K562 (cell line): ENCODE data around the gene GCN1. TPM values are rescaled to one million over a fixed set of nuclear protein-coding genes. Genes with fewer than 3 reads are reported as not detected.

Experiments
- BCOR ChIP-seq: fragments of 450-650 bp; IDR thresholded peaks from 2 replicates; pipeline ENCODE4 v1.6.1; 2016
- CTBP1 ChIP-seq: fragments of 450-650 bp; IDR thresholded peaks from 2 replicates; pipeline ENCODE4 v1.6.1; 2016; ENCODE audit warnings: borderline replicate concordance
- KLF13 ChIP-seq: fragments of 450-650 bp; IDR thresholded peaks from 2 replicates; pipeline ENCODE4 v1.6.1; 2016; ENCODE audit warnings: missing genetic modification characterization, low read depth, mild to moderate bottlenecking, missing compliant biosample characterization, moderate library complexity, borderline replicate concordance
- NFRKB ChIP-seq: fragments of 450-650 bp; IDR thresholded peaks from 2 replicates; pipeline ENCODE4 v1.6.1; 2016; ENCODE audit warnings: low read depth
- POLR2A ChIP-seq: fragments of 450-650 bp; conservative IDR thresholded peaks from 2 replicates; pipeline ENCODE4 v1.6.1; 2016
- SUPT5H ChIP-seq: fragments of 450-650 bp; IDR thresholded peaks from 2 replicates; pipeline ENCODE4 v1.6.1; 2016
- polyA plus RNA-seq, 8 experiments: library from polyadenylated mRNA; depleted of rRNA in 4 of 8; stranded (reverse) in 5 of 8; unstranded in 3 of 8; fragments of >200 nt; fragmentation: Nextera tagmentation in 2 of 8; fragmentation: Illumina TruSeq in 1 of 8; extraction: Ambion mirVana in 2 of 8; extraction: Trizol in 1 of 8; gene quantifications; 2 replicates each; pipeline versions ENCODE4 v1.2.1 to v1.2.3, GENCODE V29; 2011 to 2014; ENCODE audit warnings: inconsistent platforms in 1 of 8, missing spikeins in 1 of 8
- total RNA-seq, 7 experiments: library from RNA; depleted of rRNA in 6 of 7; stranded (reverse); fragments of >200 nt in 6 of 7; fragmentation: Illumina TruSeq in 2 of 7; extraction: Trizol in 2 of 7; gene quantifications; 2 replicates each; pipeline versions ENCODE4 v1.2.1 to v1.2.3, GENCODE V29; 2011 to 2021; ENCODE audit warnings: low replicate concordance in 1 of 7
- TF ChIP-seq, protein P1 (sequence below): sonication (generic); formaldehyde crosslinking; IDR thresholded peaks from 2 replicates; pipeline ENCODE4 v1.8.0; 2022; ENCODE audit warnings: mild to moderate bottlenecking, missing genetic modification reagents
- TF ChIP-seq, protein P2 (sequence below): sonication (generic); formaldehyde crosslinking; IDR thresholded peaks from 2 replicates; pipeline ENCODE4 v1.8.0; 2023; ENCODE audit warnings: mild to moderate bottlenecking, missing genetic modification reagents
- TF ChIP-seq, protein P3 (sequence below): fragments of 450-650 bp; conservative IDR thresholded peaks from 2 replicates; pipeline ENCODE4 v1.6.1; 2016; ENCODE audit warnings: missing genetic modification characterization, low read depth, mild to moderate bottlenecking, control low read depth, missing compliant biosample characterization
- TF ChIP-seq, protein P4 (sequence below): sonication (generic); formaldehyde crosslinking; IDR thresholded peaks from 2 replicates; pipeline ENCODE4 v1.8.0; 2023; ENCODE audit warnings: mild to moderate bottlenecking, missing genetic modification reagents

Gene GCN1
- total and polyA plus RNA-seq, 9 of the 15 experiments (the other 6 are each of a cell fraction or from before 2014, with no cell fraction given): 11.9 to 190 (median 51.7) TPM

DNA sequence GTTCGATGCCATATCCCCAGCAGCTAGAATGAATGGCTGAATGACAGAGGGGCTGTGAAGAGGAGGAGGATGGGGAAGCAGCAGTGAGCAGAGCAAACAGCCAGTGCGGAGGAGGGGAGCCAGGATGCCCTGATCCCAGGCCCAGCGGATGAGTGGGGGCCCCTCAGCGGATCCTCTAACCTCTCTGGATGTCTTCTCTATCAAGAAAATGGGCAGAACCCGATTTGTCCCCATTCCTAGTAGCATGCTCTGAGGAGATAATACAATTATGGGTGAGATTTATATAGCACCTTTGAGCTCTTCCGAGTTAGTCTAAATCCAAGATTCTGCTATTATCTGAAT is 36.4 kb upstream of the GCN1 start (continued):
- TF ChIP-seq, protein P1, sequence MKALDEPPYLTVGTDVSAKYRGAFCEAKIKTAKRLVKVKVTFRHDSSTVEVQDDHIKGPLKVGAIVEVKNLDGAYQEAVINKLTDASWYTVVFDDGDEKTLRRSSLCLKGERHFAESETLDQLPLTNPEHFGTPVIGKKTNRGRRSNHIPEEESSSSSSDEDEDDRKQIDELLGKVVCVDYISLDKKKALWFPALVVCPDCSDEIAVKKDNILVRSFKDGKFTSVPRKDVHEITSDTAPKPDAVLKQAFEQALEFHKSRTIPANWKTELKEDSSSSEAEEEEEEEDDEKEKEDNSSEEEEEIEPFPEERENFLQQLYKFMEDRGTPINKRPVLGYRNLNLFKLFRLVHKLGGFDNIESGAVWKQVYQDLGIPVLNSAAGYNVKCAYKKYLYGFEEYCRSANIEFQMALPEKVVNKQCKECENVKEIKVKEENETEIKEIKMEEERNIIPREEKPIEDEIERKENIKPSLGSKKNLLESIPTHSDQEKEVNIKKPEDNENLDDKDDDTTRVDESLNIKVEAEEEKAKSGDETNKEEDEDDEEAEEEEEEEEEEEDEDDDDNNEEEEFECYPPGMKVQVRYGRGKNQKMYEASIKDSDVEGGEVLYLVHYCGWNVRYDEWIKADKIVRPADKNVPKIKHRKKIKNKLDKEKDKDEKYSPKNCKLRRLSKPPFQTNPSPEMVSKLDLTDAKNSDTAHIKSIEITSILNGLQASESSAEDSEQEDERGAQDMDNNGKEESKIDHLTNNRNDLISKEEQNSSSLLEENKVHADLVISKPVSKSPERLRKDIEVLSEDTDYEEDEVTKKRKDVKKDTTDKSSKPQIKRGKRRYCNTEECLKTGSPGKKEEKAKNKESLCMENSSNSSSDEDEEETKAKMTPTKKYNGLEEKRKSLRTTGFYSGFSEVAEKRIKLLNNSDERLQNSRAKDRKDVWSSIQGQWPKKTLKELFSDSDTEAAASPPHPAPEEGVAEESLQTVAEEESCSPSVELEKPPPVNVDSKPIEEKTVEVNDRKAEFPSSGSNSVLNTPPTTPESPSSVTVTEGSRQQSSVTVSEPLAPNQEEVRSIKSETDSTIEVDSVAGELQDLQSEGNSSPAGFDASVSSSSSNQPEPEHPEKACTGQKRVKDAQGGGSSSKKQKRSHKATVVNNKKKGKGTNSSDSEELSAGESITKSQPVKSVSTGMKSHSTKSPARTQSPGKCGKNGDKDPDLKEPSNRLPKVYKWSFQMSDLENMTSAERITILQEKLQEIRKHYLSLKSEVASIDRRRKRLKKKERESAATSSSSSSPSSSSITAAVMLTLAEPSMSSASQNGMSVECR (CRISPR knock-in tag): 0 out of 2 replicates have a peak, but pooled peaks have one; percentile 39
- TF ChIP-seq, protein P2, sequence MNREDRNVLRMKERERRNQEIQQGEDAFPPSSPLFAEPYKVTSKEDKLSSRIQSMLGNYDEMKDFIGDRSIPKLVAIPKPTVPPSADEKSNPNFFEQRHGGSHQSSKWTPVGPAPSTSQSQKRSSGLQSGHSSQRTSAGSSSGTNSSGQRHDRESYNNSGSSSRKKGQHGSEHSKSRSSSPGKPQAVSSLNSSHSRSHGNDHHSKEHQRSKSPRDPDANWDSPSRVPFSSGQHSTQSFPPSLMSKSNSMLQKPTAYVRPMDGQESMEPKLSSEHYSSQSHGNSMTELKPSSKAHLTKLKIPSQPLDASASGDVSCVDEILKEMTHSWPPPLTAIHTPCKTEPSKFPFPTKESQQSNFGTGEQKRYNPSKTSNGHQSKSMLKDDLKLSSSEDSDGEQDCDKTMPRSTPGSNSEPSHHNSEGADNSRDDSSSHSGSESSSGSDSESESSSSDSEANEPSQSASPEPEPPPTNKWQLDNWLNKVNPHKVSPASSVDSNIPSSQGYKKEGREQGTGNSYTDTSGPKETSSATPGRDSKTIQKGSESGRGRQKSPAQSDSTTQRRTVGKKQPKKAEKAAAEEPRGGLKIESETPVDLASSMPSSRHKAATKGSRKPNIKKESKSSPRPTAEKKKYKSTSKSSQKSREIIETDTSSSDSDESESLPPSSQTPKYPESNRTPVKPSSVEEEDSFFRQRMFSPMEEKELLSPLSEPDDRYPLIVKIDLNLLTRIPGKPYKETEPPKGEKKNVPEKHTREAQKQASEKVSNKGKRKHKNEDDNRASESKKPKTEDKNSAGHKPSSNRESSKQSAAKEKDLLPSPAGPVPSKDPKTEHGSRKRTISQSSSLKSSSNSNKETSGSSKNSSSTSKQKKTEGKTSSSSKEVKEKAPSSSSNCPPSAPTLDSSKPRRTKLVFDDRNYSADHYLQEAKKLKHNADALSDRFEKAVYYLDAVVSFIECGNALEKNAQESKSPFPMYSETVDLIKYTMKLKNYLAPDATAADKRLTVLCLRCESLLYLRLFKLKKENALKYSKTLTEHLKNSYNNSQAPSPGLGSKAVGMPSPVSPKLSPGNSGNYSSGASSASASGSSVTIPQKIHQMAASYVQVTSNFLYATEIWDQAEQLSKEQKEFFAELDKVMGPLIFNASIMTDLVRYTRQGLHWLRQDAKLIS (CRISPR knock-in tag): 0 out of 2 replicates have a peak, but pooled peaks have one; percentile 36
- TF ChIP-seq KLF13 (tag): 0 out of 2 replicates have a peak, but pooled peaks have one; percentile 34
- TF ChIP-seq, protein P3, sequence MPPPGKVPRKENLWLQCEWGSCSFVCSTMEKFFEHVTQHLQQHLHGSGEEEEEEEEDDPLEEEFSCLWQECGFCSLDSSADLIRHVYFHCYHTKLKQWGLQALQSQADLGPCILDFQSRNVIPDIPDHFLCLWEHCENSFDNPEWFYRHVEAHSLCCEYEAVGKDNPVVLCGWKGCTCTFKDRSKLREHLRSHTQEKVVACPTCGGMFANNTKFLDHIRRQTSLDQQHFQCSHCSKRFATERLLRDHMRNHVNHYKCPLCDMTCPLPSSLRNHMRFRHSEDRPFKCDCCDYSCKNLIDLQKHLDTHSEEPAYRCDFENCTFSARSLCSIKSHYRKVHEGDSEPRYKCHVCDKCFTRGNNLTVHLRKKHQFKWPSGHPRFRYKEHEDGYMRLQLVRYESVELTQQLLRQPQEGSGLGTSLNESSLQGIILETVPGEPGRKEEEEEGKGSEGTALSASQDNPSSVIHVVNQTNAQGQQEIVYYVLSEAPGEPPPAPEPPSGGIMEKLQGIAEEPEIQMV (tag): no peak
- peak; percentile 46; the same call in 1 of the 2 replicates for TF ChIP-seq SUPT5H
- peak; percentile 80 for TF ChIP-seq NFRKB
- TF ChIP-seq, protein P4, sequence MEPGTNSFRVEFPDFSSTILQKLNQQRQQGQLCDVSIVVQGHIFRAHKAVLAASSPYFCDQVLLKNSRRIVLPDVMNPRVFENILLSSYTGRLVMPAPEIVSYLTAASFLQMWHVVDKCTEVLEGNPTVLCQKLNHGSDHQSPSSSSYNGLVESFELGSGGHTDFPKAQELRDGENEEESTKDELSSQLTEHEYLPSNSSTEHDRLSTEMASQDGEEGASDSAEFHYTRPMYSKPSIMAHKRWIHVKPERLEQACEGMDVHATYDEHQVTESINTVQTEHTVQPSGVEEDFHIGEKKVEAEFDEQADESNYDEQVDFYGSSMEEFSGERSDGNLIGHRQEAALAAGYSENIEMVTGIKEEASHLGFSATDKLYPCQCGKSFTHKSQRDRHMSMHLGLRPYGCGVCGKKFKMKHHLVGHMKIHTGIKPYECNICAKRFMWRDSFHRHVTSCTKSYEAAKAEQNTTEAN: no peak
- TF ChIP-seq POLR2A: peak; percentile 41; the same call in 1 of the 2 replicates
- peak; percentile 5; the same call in 1 of the 2 replicates for TF ChIP-seq CTBP1
- TF ChIP-seq BCOR: no peak
